CD4-positive, CD25-positive, alpha-beta regulatory T cell (primary cell): ENCODE results near the gene SYTL2. TPM values are rescaled to one million over a fixed set of nuclear protein-coding genes. Genes with fewer than 3 reads are reported as not detected.

ENCODE experiments used
- ATAC-seq, 2 donors: fragments of 150-1000 bp; cut with Tn5 transposase; one replicate each; pipeline ENCODE4 v1.10.0; 2021; ENCODE audit warnings: low read depth in 2 of 2, moderate number of reproducible peaks in 2 of 2, moderate library complexity in 1 of 2
- DNase-seq, 3 donors: peaks; one replicate each; pipeline versions ENCODE4 v3.0.0 to v3.0.0-alpha.2; 2012 to 2022; ENCODE audit warnings: mixed read lengths in 1 of 3
- H3K27ac ChIP-seq: one replicate; pipeline ENCODE4 v1.7.0; 2013; ENCODE audit warnings: mild to moderate bottlenecking, low read length; ENCODE audit not compliant: insufficient read depth, poor library complexity, severe bottlenecking
- H3K27me3 ChIP-seq: one replicate; pipeline ENCODE4 v1.7.0; 2013; ENCODE audit warnings: low read length; ENCODE audit not compliant: control insufficient read depth, insufficient read depth
- H3K36me3 ChIP-seq: one replicate; pipeline ENCODE4 v1.7.0; 2013; ENCODE audit warnings: mild to moderate bottlenecking, low read length, moderate library complexity; ENCODE audit not compliant: control insufficient read depth, insufficient read depth
- H3K4me1 ChIP-seq: 2 replicates; pipeline ENCODE4 v1.7.0; 2013; ENCODE audit warnings: mild to moderate bottlenecking, low read length; ENCODE audit not compliant: insufficient read depth, control insufficient read depth, poor library complexity, severe bottlenecking
- H3K4me3 ChIP-seq: one replicate; pipeline ENCODE4 v1.7.0; 2013; ENCODE audit warnings: low read depth, mild to moderate bottlenecking, low read length, moderate library complexity
- H3K9me3 ChIP-seq, 2 experiments: 1 replicate in 1 of 2; 2 replicates in 1 of 2; pipeline ENCODE4 v1.7.0; 2013; ENCODE audit warnings: low read length in 2 of 2, mild to moderate bottlenecking in 1 of 2, moderate library complexity in 1 of 2; ENCODE audit not compliant: control insufficient read depth in 2 of 2
- H3K27ac Mint-ChIP-seq, 3 donors: one replicate each; pipeline ENCODE4 v1.8.0; 2020 to 2022; ENCODE audit warnings: mild to moderate bottlenecking in 3 of 3, mixed read lengths in 3 of 3, moderate library complexity in 2 of 3
- H3K27me3 Mint-ChIP-seq: one replicate; pipeline ENCODE4 v1.8.0; 2022; ENCODE audit warnings: mild to moderate bottlenecking, mixed read lengths
- H3K36me3 Mint-ChIP-seq: one replicate; pipeline ENCODE4 v1.8.0; 2020; ENCODE audit warnings: mixed read lengths
- H3K4me1 Mint-ChIP-seq, 4 donors: one replicate each; pipeline ENCODE4 v1.8.0; 2020 to 2022; ENCODE audit warnings: mixed read lengths in 4 of 4, mild to moderate bottlenecking in 1 of 4
- H3K4me3 Mint-ChIP-seq, 4 donors: one replicate each; pipeline ENCODE4 v1.8.0; 2020 to 2022; ENCODE audit warnings: mild to moderate bottlenecking in 4 of 4, mixed read lengths in 4 of 4, moderate library complexity in 3 of 4
- H3K9me3 Mint-ChIP-seq, 7 donors: one replicate each; pipeline ENCODE4 v1.8.0; 2020 to 2022; ENCODE audit warnings: mixed read lengths in 7 of 7, mild to moderate bottlenecking in 3 of 7, moderate library complexity in 2 of 7
- polyA plus RNA-seq, 4 donors: library from polyadenylated mRNA; unstranded; fragments of 300-500 nt; fragmentation: Illumina TruSeq; gene quantifications; one replicate each; pipeline ENCODE4 v1.2.3, GENCODE V29; 2021
- total RNA-seq: library from RNA; stranded (reverse); gene quantifications from one replicate; pipeline ENCODE4 v1.2.3, GENCODE V29; 2022

Gene SYTL2
- total and polyA plus RNA-seq, 5 donors from 2014 or later, result 4.5 to 40.0 (median 5.6) TPM

DNA sequence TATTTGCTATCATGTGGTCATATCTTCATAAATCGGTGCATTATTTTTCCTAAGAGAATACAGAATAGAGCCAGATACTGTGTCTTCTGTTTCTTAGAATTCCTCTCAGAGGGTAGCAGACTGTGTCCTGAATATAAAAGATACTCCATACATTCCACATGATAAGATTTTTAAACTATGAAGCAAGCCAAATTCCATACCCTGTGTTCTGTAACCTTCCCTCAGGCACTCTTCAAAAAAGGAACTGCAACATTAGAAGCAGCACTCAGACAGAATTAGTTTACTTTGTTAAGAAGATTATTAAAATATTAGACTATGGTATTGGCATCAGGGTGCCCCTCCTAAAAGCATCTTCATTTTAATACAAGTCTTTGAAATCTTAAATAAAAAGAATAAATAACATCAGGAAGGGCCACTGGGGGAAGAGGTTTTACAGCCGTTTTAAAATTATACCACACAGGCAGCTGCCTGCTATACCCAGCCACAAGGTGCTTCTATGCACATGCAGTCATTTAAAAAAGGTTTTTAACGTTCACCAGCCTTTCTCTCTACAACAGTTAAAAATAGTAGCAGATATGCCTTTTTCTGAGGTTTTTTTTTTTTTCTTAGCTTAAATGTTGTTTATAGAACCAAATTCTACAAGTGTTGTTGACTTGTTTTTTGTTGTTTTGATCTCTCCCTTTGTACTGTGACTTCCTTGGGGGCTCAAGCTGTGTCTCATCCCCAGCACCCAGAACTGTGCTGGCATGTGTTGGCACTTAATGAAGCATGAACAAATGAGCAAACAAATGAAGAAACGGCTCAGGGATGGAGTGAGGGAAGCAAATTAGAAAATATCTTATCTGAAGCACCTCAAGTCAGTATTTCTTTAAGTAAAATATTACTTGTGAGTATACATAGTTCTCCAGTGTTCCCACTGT, 70.2 kb downstream of the SYTL2 start:
- no peaks in the 10 kb centered on the region for H3K27me3 ChIP-seq
- H3K4me1 ChIP-seq, result peaks cover 32% of the 10 kb centered on the region
- H3K9me3 Mint-ChIP-seq, result peaks cover 0 to 1% (median 0%) of the 10 kb centered on the region in 7 donors
- DNase-seq (no peak), ATAC-seq (peak in 1 of 2 donors; percentile 41)
- peaks cover 20 to 58% (median 40%) of the 10 kb centered on the region in 4 donors for H3K4me1 Mint-ChIP-seq
- no peaks in the 10 kb centered on the region for H3K36me3 ChIP-seq
- no peak overlapping the region for H3K27ac ChIP-seq
- H3K4me3 ChIP-seq, result no peak overlapping the region
- no peak overlapping the region for H3K27ac Mint-ChIP-seq
- no peaks in the 10 kb centered on the region for H3K9me3 ChIP-seq
- no peak overlapping the region for H3K4me3 Mint-ChIP-seq
- H3K36me3 Mint-ChIP-seq, result no peaks in the 10 kb centered on the region
- H3K27me3 Mint-ChIP-seq, result peaks cover 4% of the 10 kb centered on the region

DNA sequence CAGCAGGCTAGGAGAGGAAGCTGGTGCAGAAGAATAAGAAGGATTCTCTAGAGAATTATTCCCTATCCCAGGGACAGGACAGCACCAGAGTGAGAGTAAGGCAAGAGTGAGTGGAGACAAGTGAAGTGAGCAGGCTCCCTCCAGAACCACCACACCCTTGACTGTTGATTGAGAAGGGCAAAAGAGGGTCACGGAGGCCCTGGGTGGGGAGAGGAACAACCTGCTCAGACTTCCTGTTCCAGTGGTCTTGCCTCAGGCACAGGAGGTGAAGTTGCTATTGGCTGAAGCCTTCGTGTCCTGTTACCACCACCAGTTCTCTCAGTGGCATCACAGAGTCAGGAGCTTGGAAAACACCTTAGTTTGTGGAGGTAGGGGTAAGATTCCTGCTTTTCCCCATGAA, 73.2 kb downstream of the SYTL2 start:
- no peak overlapping the region for H3K4me3 ChIP-seq
- Mint-ChIP-seq H3K4me3 (peak overlapping the region in 1 of 4 donors; percentile 44), H3K36me3 (no peaks in the 10 kb centered on the region), H3K27ac (peak overlapping the region in 2 of 3 donors; percentile 74 to 78), H3K4me1 (peaks cover 11 to 42% (median 28%) of the 10 kb centered on the region in 4 donors), H3K27me3 (peaks cover 4% of the 10 kb centered on the region), H3K9me3 (peaks cover 0 to 1% (median 0%) of the 10 kb centered on the region in 7 donors)
- peaks cover 23% of the 10 kb centered on the region for H3K4me1 ChIP-seq
- ATAC-seq, result peak in 1 of 2 donors; percentile 39
- H3K9me3 ChIP-seq, result no peaks in the 10 kb centered on the region
- DNase-seq, result peak in 1 of 3 donors; percentile 46
- H3K36me3 ChIP-seq, result no peaks in the 10 kb centered on the region
- no peak overlapping the region for H3K27ac ChIP-seq
- no peaks in the 10 kb centered on the region for H3K27me3 ChIP-seq

DNA sequence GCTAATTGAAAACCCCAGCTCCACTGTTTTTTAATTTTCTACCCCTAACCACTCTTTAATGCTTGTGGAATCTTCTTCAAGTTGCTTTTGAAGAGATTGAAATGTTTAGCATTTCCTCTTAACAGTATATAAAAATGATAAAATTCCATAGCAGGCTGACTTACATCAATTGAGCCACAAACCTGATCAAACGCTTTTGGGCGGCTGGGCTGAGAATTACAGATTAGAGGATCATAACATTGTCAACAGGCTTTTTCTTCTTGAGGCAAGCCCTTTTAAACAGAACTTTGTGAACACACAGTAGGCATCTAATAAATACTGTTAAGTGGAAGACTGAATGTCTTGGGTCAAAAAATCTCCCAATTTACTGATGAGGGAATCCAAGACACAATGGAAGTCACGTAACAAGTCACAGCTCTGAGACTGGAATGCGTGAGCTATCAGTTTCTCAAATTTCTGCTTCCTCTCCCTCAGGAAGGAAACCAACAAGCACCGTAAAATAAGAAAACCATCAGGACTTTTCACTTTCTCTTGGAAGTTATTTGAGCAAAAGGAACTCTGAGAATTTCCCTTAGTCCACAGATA, 75.0 kb downstream of the SYTL2 start:
- Mint-ChIP-seq H3K36me3 (peaks cover 3% of the 10 kb centered on the region), H3K9me3 (peaks cover 0 to 1% (median 0%) of the 10 kb centered on the region in 7 donors), H3K27me3 (peaks cover 8% of the 10 kb centered on the region), H3K27ac (no peak overlapping the region), H3K4me1 (peaks cover 10 to 35% (median 24%) of the 10 kb centered on the region in 4 donors), H3K4me3 (no peak overlapping the region)
- ATAC-seq (no peak), DNase-seq (no peak)
- Histone ChIP-seq H3K27me3 (no peaks in the 10 kb centered on the region), H3K4me3 (no peak overlapping the region), H3K9me3 (no peaks in the 10 kb centered on the region), H3K27ac (no peak overlapping the region), H3K36me3 (no peaks in the 10 kb centered on the region), H3K4me1 (peaks cover 23% of the 10 kb centered on the region)

DNA sequence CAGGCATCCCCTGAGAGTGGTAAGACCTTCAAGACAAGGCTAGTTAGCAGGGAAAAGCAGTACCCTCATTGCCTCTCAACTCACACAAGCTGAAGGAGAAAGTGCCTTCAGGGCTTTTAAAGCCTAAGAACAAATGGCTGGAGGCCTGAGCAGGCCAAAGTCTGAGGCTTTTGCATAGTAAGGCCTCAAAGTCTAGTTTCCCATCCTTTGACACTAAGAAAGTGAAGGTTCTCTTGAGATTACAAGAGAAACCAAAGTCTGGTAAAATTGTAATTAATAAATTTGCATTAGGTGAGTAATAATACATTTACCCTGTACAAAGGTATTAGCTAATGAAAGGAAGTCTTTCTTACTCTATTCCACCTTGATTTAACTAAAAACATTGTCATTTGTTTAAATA, 78.0 kb downstream of the SYTL2 start:
- Mint-ChIP-seq H3K27me3 (peaks cover 24% of the 10 kb centered on the region), H3K4me3 (no peak overlapping the region), H3K27ac (no peak overlapping the region), H3K36me3 (peaks cover 3% of the 10 kb centered on the region), H3K4me1 (peaks cover 10 to 14% (median 12%) of the 10 kb centered on the region in 4 donors), H3K9me3 (peaks cover 0 to 1% (median 0%) of the 10 kb centered on the region in 7 donors)
- Histone ChIP-seq H3K36me3 (no peaks in the 10 kb centered on the region), H3K4me1 (peaks cover 10% of the 10 kb centered on the region), H3K27ac (no peak overlapping the region), H3K27me3 (no peaks in the 10 kb centered on the region), H3K4me3 (no peak overlapping the region), H3K9me3 (no peaks in the 10 kb centered on the region)
- no peak for DNase-seq
- ATAC-seq, result no peak

DNA sequence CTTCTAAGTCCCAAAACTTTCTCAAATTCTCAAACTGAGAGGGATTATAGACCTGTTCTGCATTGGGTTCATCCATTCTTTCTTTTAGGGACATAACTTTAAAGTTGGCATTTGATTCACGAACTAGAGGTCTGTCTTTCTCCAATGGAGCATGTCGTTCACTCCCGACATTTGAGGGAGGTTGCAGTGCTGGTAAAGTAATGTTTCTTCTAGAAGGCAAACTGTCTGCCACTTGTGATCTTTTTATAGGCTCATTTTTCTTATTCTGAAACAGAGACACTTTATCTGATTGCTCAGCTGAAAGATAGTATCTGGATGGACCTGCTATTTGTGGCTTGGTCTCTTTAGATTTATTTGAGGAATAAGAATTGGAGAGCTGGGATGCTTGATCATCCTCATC, 84.6 kb downstream of the SYTL2 start:
- ATAC-seq (no peak), DNase-seq (no peak)
- H3K4me3 Mint-ChIP-seq, result no peak overlapping the region
- peaks cover 0 to 1% (median 0%) of the 10 kb centered on the region in 7 donors for H3K9me3 Mint-ChIP-seq
- no peaks in the 10 kb centered on the region for H3K36me3 ChIP-seq
- H3K27ac Mint-ChIP-seq, result no peak overlapping the region
- H3K4me1 ChIP-seq, result no peaks in the 10 kb centered on the region
- H3K27ac ChIP-seq, result no peak overlapping the region
- H3K4me1 Mint-ChIP-seq, result peaks cover 0 to 7% (median under 1%) of the 10 kb centered on the region in 4 donors
- H3K27me3 Mint-ChIP-seq, result peaks cover 27% of the 10 kb centered on the region
- H3K27me3 ChIP-seq, result peaks cover 6% of the 10 kb centered on the region
- H3K36me3 Mint-ChIP-seq, result peaks cover 17% of the 10 kb centered on the region
- no peaks in the 10 kb centered on the region for H3K9me3 ChIP-seq
- H3K4me3 ChIP-seq, result no peak overlapping the region

DNA sequence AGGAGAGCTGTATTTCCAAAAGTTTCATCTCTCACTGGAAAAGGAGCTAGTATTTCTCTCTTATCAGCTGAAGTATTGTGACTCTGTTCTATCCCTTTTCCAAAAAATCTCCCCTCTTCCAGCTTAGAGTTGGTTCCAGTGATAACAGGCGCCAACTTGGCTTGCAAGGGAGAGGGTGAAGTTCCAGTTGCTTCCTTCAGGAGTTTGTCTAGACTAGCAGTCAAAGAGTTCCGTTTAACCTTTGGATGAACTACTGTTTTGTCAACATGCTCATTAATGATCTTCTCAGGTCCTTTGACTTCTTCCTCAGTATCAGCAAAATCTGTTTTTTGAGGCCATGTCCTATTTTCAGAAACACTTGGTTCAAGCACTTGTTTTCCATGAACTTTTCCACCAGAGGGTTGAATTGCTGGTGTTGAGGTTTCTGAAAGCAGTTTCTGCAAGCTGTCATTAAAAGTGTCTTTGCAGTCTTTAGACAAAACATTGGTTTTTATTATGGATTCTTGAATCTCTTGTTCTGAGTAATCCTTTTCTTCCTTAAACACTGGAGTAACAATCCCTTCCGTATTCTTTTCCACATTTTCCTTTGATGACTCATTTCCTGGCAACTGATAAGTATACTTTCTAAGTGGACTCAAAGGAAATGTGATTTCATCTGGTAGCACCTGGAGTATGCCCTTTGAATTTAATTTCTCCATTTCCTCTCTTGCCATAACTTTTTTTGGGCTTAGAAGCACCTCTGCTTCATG, 85.3 kb downstream of the SYTL2 start:
- H3K4me1 ChIP-seq, result no peaks in the 10 kb centered on the region
- Mint-ChIP-seq H3K4me3 (no peak overlapping the region), H3K27me3 (peaks cover 26% of the 10 kb centered on the region), H3K9me3 (peaks cover 0 to 1% (median 0%) of the 10 kb centered on the region in 7 donors), H3K36me3 (peaks cover 17% of the 10 kb centered on the region), H3K27ac (no peak overlapping the region), H3K4me1 (peaks cover 0 to 7% (median under 1%) of the 10 kb centered on the region in 4 donors)
- H3K9me3 ChIP-seq, result no peaks in the 10 kb centered on the region
- H3K36me3 ChIP-seq, result no peaks in the 10 kb centered on the region
- peaks cover 6% of the 10 kb centered on the region for H3K27me3 ChIP-seq
- no peak overlapping the region for H3K27ac ChIP-seq
- no peak overlapping the region for H3K4me3 ChIP-seq
- DNase-seq (no peak), ATAC-seq (no peak)

DNA sequence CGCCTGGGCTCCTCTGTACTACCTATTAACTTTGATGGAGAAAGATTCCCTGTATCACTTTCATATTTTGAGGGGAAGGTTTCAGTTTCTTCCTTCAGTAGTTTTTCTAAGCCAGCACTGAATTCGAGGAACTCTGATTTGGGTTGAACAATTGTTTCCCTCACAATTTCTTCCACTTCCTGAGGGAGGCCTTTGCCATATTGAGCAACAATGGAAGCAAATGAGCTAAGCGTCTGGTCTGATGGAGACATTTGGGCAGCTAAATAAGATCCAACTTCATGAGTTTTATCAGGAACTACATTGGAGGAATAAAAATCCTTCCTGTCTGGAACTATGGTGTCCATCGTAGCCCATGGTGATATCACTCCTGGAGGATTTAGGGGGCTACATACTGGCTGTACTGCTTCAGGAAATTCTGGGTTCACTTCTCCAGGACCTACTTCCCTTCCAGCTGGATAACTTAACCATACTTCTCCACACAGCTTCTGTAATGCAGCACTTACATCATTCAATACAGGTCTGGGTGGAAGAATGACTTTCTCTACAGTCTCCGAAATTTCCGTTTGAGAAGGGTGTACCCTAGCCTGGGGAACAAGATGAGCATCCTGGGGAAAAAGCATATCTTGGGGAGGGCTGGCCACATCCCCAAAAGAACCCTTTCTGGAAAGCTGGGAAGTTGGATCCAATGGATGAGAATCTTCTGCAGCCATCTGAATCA, 86.0 kb downstream of the SYTL2 start:
- no peak overlapping the region for H3K27ac ChIP-seq
- H3K4me3 ChIP-seq, result no peak overlapping the region
- H3K9me3 ChIP-seq, result no peaks in the 10 kb centered on the region
- H3K9me3 Mint-ChIP-seq, result peaks cover 0 to 1% (median 0%) of the 10 kb centered on the region in 7 donors
- H3K27me3 ChIP-seq, result peaks cover 6% of the 10 kb centered on the region
- H3K27me3 Mint-ChIP-seq, result peaks cover 26% of the 10 kb centered on the region
- H3K4me1 ChIP-seq, result no peaks in the 10 kb centered on the region
- H3K36me3 ChIP-seq, result no peaks in the 10 kb centered on the region
- ATAC-seq, result no peak
- no peak overlapping the region for H3K27ac Mint-ChIP-seq
- H3K36me3 Mint-ChIP-seq, result peaks cover 17% of the 10 kb centered on the region
- no peak overlapping the region for H3K4me3 Mint-ChIP-seq
- no peak for DNase-seq
- peaks cover 0 to 7% (median under 1%) of the 10 kb centered on the region in 4 donors for H3K4me1 Mint-ChIP-seq
